Neuronal stem cell (in vitro differentiated cells): ENCODE data around the gene DIP2C. TPM values are rescaled to one million over a fixed set of nuclear protein-coding genes. Genes with fewer than 3 reads are reported as not detected.

Experiments
- DNase-seq: peaks from one replicate; pipeline ENCODE4 v3.0.0-alpha.2; 2013; ENCODE audit warnings: low spot score
- H2AFZ ChIP-seq: one replicate; pipeline ENCODE4 v1.6.1; 2013; ENCODE audit warnings: mild to moderate bottlenecking, low read length, inconsistent platforms
- H2AK5ac ChIP-seq: 2 replicates; pipeline ENCODE4 v1.6.1; 2013; ENCODE audit warnings: low read depth, mild to moderate bottlenecking, inconsistent platforms, low read length, moderate library complexity, mixed read lengths
- H2BK120ac ChIP-seq: 2 replicates; pipeline ENCODE4 v1.6.1; 2013; ENCODE audit warnings: low read depth, mild to moderate bottlenecking, inconsistent platforms, low read length, moderate library complexity, mixed read lengths
- H2BK12ac ChIP-seq: one replicate; pipeline ENCODE4 v1.6.1; 2013; ENCODE audit warnings: low read length, inconsistent platforms
- H2BK15ac ChIP-seq: 2 replicates; pipeline ENCODE4 v1.6.1; 2013; ENCODE audit warnings: mild to moderate bottlenecking, low read length, inconsistent platforms, mixed read lengths
- H2BK5ac ChIP-seq: one replicate; pipeline ENCODE4 v1.6.1; 2013; ENCODE audit warnings: inconsistent platforms, mild to moderate bottlenecking, low read length, moderate library complexity
- H3K14ac ChIP-seq: one replicate; pipeline ENCODE4 v1.6.1; 2013; ENCODE audit warnings: low read length, inconsistent platforms
- H3K18ac ChIP-seq: 2 replicates; pipeline ENCODE4 v1.6.1; 2013; ENCODE audit warnings: low read length, inconsistent platforms
- H3K23ac ChIP-seq: 2 replicates; pipeline ENCODE4 v1.6.1; 2013; ENCODE audit warnings: low read depth, mild to moderate bottlenecking, mixed read lengths, low read length, inconsistent platforms; ENCODE audit not compliant: poor library complexity
- H3K27ac ChIP-seq: replicated peaks from 3 replicates; pipeline ENCODE4 v1.5.1; 2013; ENCODE audit warnings: low read length, inconsistent platforms
- H3K27me3 ChIP-seq, 3 experiments: 2 replicates each; pipeline ENCODE4 v1.6.1; 2013; ENCODE audit warnings: low read length in 3 of 3, mild to moderate bottlenecking in 2 of 3, inconsistent platforms in 1 of 3, low read depth in 1 of 3, mixed read lengths in 1 of 3, moderate library complexity in 1 of 3; ENCODE audit not compliant: control insufficient read depth in 3 of 3, insufficient read depth in 3 of 3
- H3K36me3 ChIP-seq, 2 donors: replicated peaks in 1 of 2; 2 replicates each; pipeline ENCODE4 v1.6.1; 2013; ENCODE audit warnings: low read length in 2 of 2; ENCODE audit not compliant: control insufficient read depth in 2 of 2, insufficient read depth in 2 of 2
- H3K4ac ChIP-seq: 2 replicates; pipeline ENCODE4 v1.6.1; 2013; ENCODE audit warnings: inconsistent platforms, mild to moderate bottlenecking, low read length, moderate library complexity
- H3K4me1 ChIP-seq, 2 donors: 1 replicate in 1 of 2; 2 replicates in 1 of 2; pipeline ENCODE4 v1.6.1; 2013; ENCODE audit warnings: low read length in 2 of 2, low read depth in 1 of 2; ENCODE audit not compliant: control insufficient read depth in 2 of 2, insufficient read depth in 1 of 2
- H3K4me2 ChIP-seq: one replicate; pipeline ENCODE4 v1.6.1; 2013; ENCODE audit warnings: mild to moderate bottlenecking, low read length, inconsistent platforms; ENCODE audit not compliant: insufficient read depth, poor library complexity, severe bottlenecking
- H3K4me3 ChIP-seq, 2 donors: 2 replicates each; pipeline ENCODE4 v1.5.1; 2013; ENCODE audit warnings: low read length in 2 of 2, mild to moderate bottlenecking in 2 of 2, inconsistent platforms in 1 of 2, moderate library complexity in 1 of 2
- H3K79me1 ChIP-seq: one replicate; pipeline ENCODE4 v1.6.1; 2013; ENCODE audit warnings: low read depth, mild to moderate bottlenecking, inconsistent platforms, low read length, moderate library complexity
- H3K9ac ChIP-seq: one replicate; pipeline ENCODE4 v1.6.1; 2013; ENCODE audit warnings: mild to moderate bottlenecking, low read depth, low read length, inconsistent platforms; ENCODE audit not compliant: poor library complexity
- H3K9me3 ChIP-seq, 2 donors: replicated peaks in 1 of 2; 2 replicates each; pipeline versions ENCODE3 to v1.6.1; 2013; ENCODE audit warnings: low read length in 2 of 2, mild to moderate bottlenecking in 2 of 2, inconsistent platforms in 1 of 2, low read depth in 1 of 2, mixed read lengths in 1 of 2, moderate library complexity in 1 of 2; ENCODE audit not compliant: control insufficient read depth in 2 of 2, insufficient read depth in 1 of 2
- H4K8ac ChIP-seq: one replicate; pipeline ENCODE4 v1.6.1; 2013; ENCODE audit warnings: low read depth, mild to moderate bottlenecking, inconsistent platforms, low read length, moderate library complexity
- H4K91ac ChIP-seq: one replicate; pipeline ENCODE4 v1.6.1; 2013; ENCODE audit warnings: low read length, low read depth, mild to moderate bottlenecking, inconsistent platforms; ENCODE audit not compliant: poor library complexity
- WGBS, 2 donors: extraction: QIAGEN DNeasy Blood & Tissue Kit; methylation state at CpG; one replicate each; pipeline ENCODE4 v1.1.7; 2013; ENCODE audit warnings: missing lambda C conversion rate in 2 of 2, mixed read lengths in 1 of 2; ENCODE audit not compliant: insufficient read length in 2 of 2, insufficient replicate concordance in 1 of 2; ENCODE audit errors: extremely low coverage in 2 of 2; 5-methylcytosine and 5-hydroxymethylcytosine counted together
- polyA plus RNA-seq, 2 experiments: library from polyadenylated mRNA; stranded (reverse); fragments of 200-250 nt; gene quantifications; one replicate each; pipeline ENCODE4 v1.2.3, GENCODE V29; 2013

DIP2C gene
- 8.1 TPM for polyA plus RNA-seq (2013, experiment 1 of 2)
- 8.4 TPM for polyA plus RNA-seq (2013, experiment 2 of 2)

GRCh38 chr10:689452-690371 lies at the start of gene DIP2C:
DIP2C (minus strand) TSS chr10:689668; CDS start chr10:689578, 90 bp downstream.
- Histone ChIP-seq H3K9me3 (peaks cover 0 to 4% of the 10 kb centered on the region in 2 donors), H3K4ac (no peak within 1 kb of the TSS), H3K18ac (peak within 1 kb of the TSS; percentile 96), H3K27ac (peak within 1 kb of the TSS; percentile 87), H3K36me3 (peaks cover 7 to 8% of the 10 kb centered on the region in 2 donors), H2AFZ (peak within 1 kb of the TSS; percentile 88), H2BK120ac (peak within 1 kb of the TSS; percentile 24), H3K27me3 (peaks cover 0 to 9% (median 0%) of the 10 kb centered on the region in 3 experiments), H2AK5ac (peak within 1 kb of the TSS; percentile 80), H3K4me2 (peak within 1 kb of the TSS; percentile 84), H3K79me1 (peaks cover 10% of the 10 kb centered on the region), H4K8ac (no peak within 1 kb of the TSS), H3K23ac (peak within 1 kb of the TSS; percentile 83), H2BK15ac (no peak within 1 kb of the TSS), H3K9ac (peak within 1 kb of the TSS; percentile 96), H3K14ac (peak within 1 kb of the TSS; percentile 78), H4K91ac (no peak within 1 kb of the TSS), H3K4me3 (peak within 1 kb of the TSS; percentile 77 to 99), H2BK5ac (peak within 1 kb of the TSS; percentile 89), H2BK12ac (no peak within 1 kb of the TSS), H3K4me1 (peaks cover 15 to 21% of the 10 kb centered on the region in 2 donors)
- DNase-seq = peak; percentile 77
- no CpG with 5 or more reads among the region's 137 CpGs for WGBS, 2 donors

- Histone ChIP-seq H2AFZ (no peak overlapping the region), H4K8ac (no peak overlapping the region)
These were observed 45.0 kb upstream of the DIP2C start for GRCh38 chr10:734481-734880.

GRCh38 chr10:733086-733485 lies 43.6 kb upstream of the DIP2C start:
- H4K91ac ChIP-seq = no peak overlapping the region
- no peak overlapping the region for H3K14ac ChIP-seq
- H3K9me3 ChIP-seq = peaks cover 0 to 8% of the 10 kb centered on the region in 2 donors
- H2BK5ac ChIP-seq = no peak overlapping the region
- H3K36me3 ChIP-seq = no peaks in the 10 kb centered on the region
- H3K4me3 ChIP-seq = peak overlapping the region in 1 of 2 donors; percentile 61
- no peak overlapping the region for H3K27ac ChIP-seq
- H4K8ac ChIP-seq = no peak overlapping the region
- H3K79me1 ChIP-seq = no peaks in the 10 kb centered on the region
- no peak overlapping the region for H3K4ac ChIP-seq
- no peak overlapping the region for H2BK12ac ChIP-seq
- no peak overlapping the region for H3K18ac ChIP-seq
- H3K27me3 ChIP-seq = peaks cover 0 to 6% (median 0%) of the 10 kb centered on the region in 3 experiments
- no peak overlapping the region for H2AK5ac ChIP-seq
- no peak for DNase-seq
- H3K9ac ChIP-seq = no peak overlapping the region
- H3K4me2 ChIP-seq = no peak overlapping the region
- no peak overlapping the region for H2BK120ac ChIP-seq
- no peak overlapping the region for H2BK15ac ChIP-seq
- no peak overlapping the region for H3K23ac ChIP-seq
- no peaks in the 10 kb centered on the region for H3K4me1 ChIP-seq
- 100% methylated on average over 1 of the region's 9 CpGs; no CpG with 5 or more reads in 1 of the 2 donors for WGBS, 2 donors
- H2AFZ ChIP-seq = no peak overlapping the region

More at GRCh38 chr10:734481-734880, 45.0 kb upstream of the DIP2C start:
- H3K79me1 ChIP-seq = peaks cover under 1% of the 10 kb centered on the region
- peaks cover 0 to 4% (median 2%) of the 10 kb centered on the region in 3 experiments for H3K27me3 ChIP-seq
- no peak overlapping the region for H3K9ac ChIP-seq
- no peak overlapping the region for H3K4me2 ChIP-seq
- H3K27ac ChIP-seq = no peak overlapping the region
- no peaks in the 10 kb centered on the region for H3K36me3 ChIP-seq
- H2BK120ac ChIP-seq = no peak overlapping the region
- no peak for DNase-seq
- peaks cover 0 to 2% of the 10 kb centered on the region in 2 donors for H3K4me1 ChIP-seq
- no peak overlapping the region for H3K4ac ChIP-seq
- H2AK5ac ChIP-seq = no peak overlapping the region
- WGBS, 2 donors = no CpG with 5 or more reads among the region's 3 CpGs
- peaks cover 3 to 11% of the 10 kb centered on the region in 2 donors for H3K9me3 ChIP-seq
- no peak overlapping the region for H3K18ac ChIP-seq
- H2BK12ac ChIP-seq = no peak overlapping the region
- H2BK5ac ChIP-seq = no peak overlapping the region
- no peak overlapping the region for H4K91ac ChIP-seq
- H3K23ac ChIP-seq = no peak overlapping the region
- H3K4me3 ChIP-seq = no peak overlapping the region
- H3K14ac ChIP-seq = no peak overlapping the region
- no peak overlapping the region for H2BK15ac ChIP-seq

GRCh38 chr10:729213-729612 lies 39.7 kb upstream of the DIP2C start:
- WGBS, 2 donors = no CpG with 5 or more reads among the region's 8 CpGs
- H4K91ac ChIP-seq = no peak overlapping the region
- H2AK5ac ChIP-seq = no peak overlapping the region
- H3K4me3 ChIP-seq = peak overlapping the region in 1 of 2 donors; percentile 43
- no peak overlapping the region for H3K4ac ChIP-seq
- H3K4me1 ChIP-seq = no peaks in the 10 kb centered on the region
- DNase-seq = no peak
- no peak overlapping the region for H2BK120ac ChIP-seq
- H3K9ac ChIP-seq = no peak overlapping the region
- H3K27ac ChIP-seq = no peak overlapping the region
- no peak overlapping the region for H3K4me2 ChIP-seq
- H3K36me3 ChIP-seq = no peaks in the 10 kb centered on the region
- H2AFZ ChIP-seq = no peak overlapping the region
- H2BK5ac ChIP-seq = no peak overlapping the region
- H2BK12ac ChIP-seq = no peak overlapping the region
- peaks cover 0 to 7% of the 10 kb centered on the region in 2 donors for H3K9me3 ChIP-seq
- H3K23ac ChIP-seq = peak overlapping the region; percentile 73
- peaks cover 0 to 6% (median 0%) of the 10 kb centered on the region in 3 experiments for H3K27me3 ChIP-seq
- H3K18ac ChIP-seq = no peak overlapping the region
- no peak overlapping the region for H3K14ac ChIP-seq
- no peak overlapping the region for H2BK15ac ChIP-seq
- H4K8ac ChIP-seq = no peak overlapping the region
- H3K79me1 ChIP-seq = no peaks in the 10 kb centered on the region
